Nephron (organoid): ENCODE measurements around the gene SLC15A4.
"Not testable (repeated sequence)": the region's sequence is repeated elsewhere in the genome, so short reads cannot be mapped to it uniquely, and the experiment has no call there.

ENCODE experiments used
- H3K27ac Mint-ChIP-seq, 3 experiments: 2 replicates each; pipeline ENCODE4 v1.8.0; 2020; ENCODE audit warnings: mixed read lengths in 3 of 3, mild to moderate bottlenecking in 2 of 3, moderate library complexity in 1 of 3
- H3K27me3 Mint-ChIP-seq: 2 replicates; pipeline ENCODE4 v1.8.0; 2021; ENCODE audit warnings: low read depth, mild to moderate bottlenecking, moderate library complexity, mixed read lengths
- H3K36me3 Mint-ChIP-seq: 2 replicates; pipeline ENCODE4 v1.8.0; 2020; ENCODE audit warnings: low read depth, mixed read lengths
- H3K4me1 Mint-ChIP-seq: 2 replicates; pipeline ENCODE4 v1.8.0; 2020; ENCODE audit warnings: mixed read lengths
- H3K4me3 Mint-ChIP-seq, 3 experiments: 2 replicates each; pipeline ENCODE4 v1.8.0; 2020; ENCODE audit warnings: mild to moderate bottlenecking in 3 of 3, mixed read lengths in 3 of 3, moderate library complexity in 2 of 3
- H3K9me3 Mint-ChIP-seq: 2 replicates; pipeline ENCODE4 v1.8.0; 2020; ENCODE audit warnings: mixed read lengths
- CTCF ChIP-seq, 3 experiments: fragments of 200-600 bp; sonication (generic); IDR thresholded peaks; one replicate each; pipeline ENCODE4 v1.5.0; 2021; ENCODE audit warnings: antibody characterized with exemption in 3 of 3; ENCODE audit not compliant: unreplicated experiment in 3 of 3

The SLC15A4 gene

GRCh38 chr12:128806573-128806972 lies 17.2 kb downstream of the SLC15A4 start:
- no peak for TF ChIP-seq CTCF (IDR thresholded peaks at IDR 0.05; ENCODE audit: unreplicated experiment in 3 of 3)
- peaks cover 65% of the 10 kb centered on the region for H3K36me3 Mint-ChIP-seq
- peaks cover 11% of the 10 kb centered on the region for H3K9me3 Mint-ChIP-seq
- no peak overlapping the region for H3K27ac Mint-ChIP-seq
- H3K27me3 Mint-ChIP-seq, result peaks cover 4% of the 10 kb centered on the region
- peaks cover 33% of the 10 kb centered on the region for H3K4me1 Mint-ChIP-seq
- no peak overlapping the region for H3K4me3 Mint-ChIP-seq

- not testable (repeated sequence) for H3K4me3 Mint-ChIP-seq, H3K27ac Mint-ChIP-seq
These were observed 18.4 kb downstream of the SLC15A4 start for GRCh38 chr12:128805406-128805805.

GRCh38 chr12:128804762-128805161 lies 19.0 kb downstream of the SLC15A4 start:
- H3K4me3 Mint-ChIP-seq, result no peak overlapping the region
- peaks cover 76% of the 10 kb centered on the region for H3K36me3 Mint-ChIP-seq
- no peaks in the 10 kb centered on the region for H3K27me3 Mint-ChIP-seq
- H3K27ac Mint-ChIP-seq, result no peak overlapping the region
- H3K9me3 Mint-ChIP-seq, result peaks cover 11% of the 10 kb centered on the region
- no peak for TF ChIP-seq CTCF (IDR thresholded peaks at IDR 0.05; ENCODE audit: unreplicated experiment in 3 of 3)
- H3K4me1 Mint-ChIP-seq, result peaks cover 16% of the 10 kb centered on the region

More at GRCh38 chr12:128805406-128805805, 18.4 kb downstream of the SLC15A4 start:
- peaks cover 22% of the 10 kb centered on the region for H3K4me1 Mint-ChIP-seq
- peaks cover 11% of the 10 kb centered on the region for H3K9me3 Mint-ChIP-seq
- H3K36me3 Mint-ChIP-seq, result peaks cover 76% of the 10 kb centered on the region
- H3K27me3 Mint-ChIP-seq, result not testable (repeated sequence)

GRCh38 chr12:128803788-128804187 lies 20.0 kb downstream of the SLC15A4 start:
- TF ChIP-seq CTCF (IDR thresholded peaks at IDR 0.05; ENCODE audit: unreplicated experiment in 3 of 3), result no peak
- H3K9me3 Mint-ChIP-seq, result peaks cover 11% of the 10 kb centered on the region
- no peaks in the 10 kb centered on the region for H3K27me3 Mint-ChIP-seq
- no peak overlapping the region for H3K4me3 Mint-ChIP-seq
- H3K4me1 Mint-ChIP-seq, result peaks cover 15% of the 10 kb centered on the region
- no peak overlapping the region for H3K27ac Mint-ChIP-seq
- H3K36me3 Mint-ChIP-seq, result peaks cover 80% of the 10 kb centered on the region

GRCh38 chr12:128802756-128803155 lies 21.0 kb downstream of the SLC15A4 start:
- Mint-ChIP-seq H3K27me3 (no peaks in the 10 kb centered on the region), H3K4me1 (peaks cover 15% of the 10 kb centered on the region), H3K27ac (no peak overlapping the region), H3K9me3 (peaks cover 11% of the 10 kb centered on the region), H3K4me3 (no peak overlapping the region), H3K36me3 (peaks cover 82% of the 10 kb centered on the region)
- no peak for TF ChIP-seq CTCF (IDR thresholded peaks at IDR 0.05; ENCODE audit: unreplicated experiment in 3 of 3)

GRCh38 chr12:128801879-128802391 lies 21.8 kb downstream of the SLC15A4 start:
- Mint-ChIP-seq H3K36me3 (peaks cover 85% of the 10 kb centered on the region), H3K4me1 (peaks cover 15% of the 10 kb centered on the region), H3K27ac (no peak overlapping the region), H3K4me3 (no peak overlapping the region), H3K9me3 (peaks cover 11% of the 10 kb centered on the region), H3K27me3 (no peaks in the 10 kb centered on the region)
- TF ChIP-seq CTCF (IDR thresholded peaks at IDR 0.05; ENCODE audit: unreplicated experiment in 3 of 3), result no peak
